Skin epidermis (tissue), 12 donors: Measurements from ENCODE around the gene DIPK1A.

Source experiments
- H3K27ac ChIP-seq, 21 experiments: fragments of 200-600 bp; sonication (generic) in 11 of 21; one replicate each; pipeline ENCODE4 v1.5.0; 2020; ENCODE audit warnings: mild to moderate bottlenecking in 3 of 21, inconsistent platforms in 2 of 21, moderate library complexity in 2 of 21
- H3K4me3 ChIP-seq, 7 experiments: fragments of 200-600 bp; sonication (generic) in 2 of 7; one replicate each; pipeline ENCODE4 v1.5.0; 2020; ENCODE audit warnings: inconsistent platforms in 2 of 7, mild to moderate bottlenecking in 2 of 7, moderate library complexity in 1 of 7

The DIPK1A gene

DNA sequence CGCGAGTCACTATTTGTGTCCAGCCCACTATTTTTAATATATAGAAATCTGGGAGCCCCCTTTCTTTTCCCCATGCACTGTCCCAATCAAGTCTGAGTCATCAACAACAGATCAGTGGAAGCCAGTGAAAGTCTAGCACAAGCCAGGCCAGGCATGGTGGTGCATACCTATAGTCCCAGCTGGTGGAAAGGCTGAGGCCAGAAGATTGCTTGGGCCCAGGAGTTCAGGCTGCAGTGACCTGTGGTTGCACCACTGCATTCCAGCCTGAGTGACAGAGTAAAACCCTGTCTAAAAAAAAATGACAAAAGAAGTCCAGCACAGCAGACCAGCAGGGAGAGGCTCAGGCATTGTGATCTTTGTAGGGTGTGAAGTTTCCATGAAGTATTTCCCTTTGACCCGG lies 138.4 kb downstream of the DIPK1A start:
- Histone ChIP-seq H3K4me3 (no peak overlapping the region), H3K27ac (no peak overlapping the region)

DNA sequence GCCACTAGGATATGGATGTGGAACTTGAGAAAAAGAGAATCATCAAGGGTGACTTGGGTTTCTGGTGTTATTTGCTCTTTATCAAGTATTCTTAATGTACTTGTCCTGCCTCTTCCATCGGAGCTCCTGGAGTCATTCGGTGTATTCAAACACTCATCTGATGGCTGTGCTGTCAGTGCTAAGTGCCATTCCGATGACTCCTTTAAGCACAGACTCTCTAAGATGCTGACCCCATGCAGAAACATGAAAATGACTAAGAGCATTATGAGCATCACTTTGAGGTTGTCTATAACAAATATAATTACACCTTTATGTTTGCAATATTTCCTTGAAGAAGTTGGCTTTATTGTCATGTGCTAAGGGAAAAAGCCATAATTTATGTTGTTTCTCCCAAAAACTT lies 140.7 kb downstream of the DIPK1A start:
- no peak overlapping the region for H3K27ac ChIP-seq
- no peak overlapping the region for H3K4me3 ChIP-seq

DNA sequence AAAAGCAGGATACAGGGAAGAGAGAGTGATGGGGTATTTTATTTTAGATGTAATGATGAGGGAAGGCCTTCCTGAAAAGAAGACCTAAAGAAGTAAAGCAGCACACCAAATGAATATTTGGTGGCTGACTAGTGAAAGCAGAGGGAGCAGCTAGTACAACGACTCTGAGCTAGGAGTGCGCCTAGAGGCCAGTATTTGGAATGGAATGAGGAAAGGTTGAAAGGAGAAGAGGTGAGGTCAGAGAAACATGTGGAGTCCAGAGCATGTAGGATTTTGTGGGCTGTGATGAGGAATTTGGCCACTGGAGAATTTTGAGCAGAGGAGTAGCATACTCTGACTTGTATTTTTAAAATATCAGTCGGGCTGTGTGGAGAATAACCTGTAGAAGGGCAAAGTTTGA lies 141.2 kb downstream of the DIPK1A start:
- Histone ChIP-seq H3K4me3 (no peak overlapping the region), H3K27ac (no peak overlapping the region)

DNA sequence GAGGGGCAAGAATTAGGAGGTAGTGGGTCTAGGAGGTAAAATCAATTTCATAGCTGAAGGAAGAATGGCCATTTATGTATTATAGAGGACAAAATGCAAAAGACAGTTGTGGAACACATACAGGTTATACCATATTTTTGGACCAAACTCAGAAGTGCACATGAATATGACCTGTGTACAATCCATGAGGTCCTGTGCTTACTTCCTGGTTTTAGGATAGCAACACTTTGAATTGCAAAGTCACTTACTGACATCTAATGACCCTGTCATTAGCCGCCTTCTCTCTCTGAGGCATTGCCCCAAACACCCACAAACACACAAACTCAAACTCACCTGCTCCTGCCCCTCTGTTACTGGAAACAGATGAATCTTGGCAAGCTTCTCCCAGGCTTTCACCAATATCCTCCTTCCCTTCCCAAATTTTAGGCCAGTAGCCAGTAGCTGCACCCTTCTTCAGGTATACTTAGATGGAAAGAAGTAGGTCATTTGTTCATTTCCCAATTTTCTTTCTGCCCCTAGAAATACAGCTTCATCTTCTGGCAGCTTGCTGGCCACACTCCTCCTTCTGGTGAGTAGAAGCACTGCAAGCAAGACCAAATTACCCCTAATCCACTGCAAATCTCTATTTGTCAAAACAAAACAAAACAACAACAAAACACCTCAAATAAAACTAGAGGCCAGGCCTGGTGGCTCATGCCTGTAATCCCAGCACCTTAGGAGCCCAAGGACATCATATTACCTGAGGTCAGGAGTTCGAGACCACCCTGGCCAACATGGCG lies 143.1 kb downstream of the DIPK1A start:
- no peak overlapping the region for H3K4me3 ChIP-seq
- no peak overlapping the region for H3K27ac ChIP-seq

DNA sequence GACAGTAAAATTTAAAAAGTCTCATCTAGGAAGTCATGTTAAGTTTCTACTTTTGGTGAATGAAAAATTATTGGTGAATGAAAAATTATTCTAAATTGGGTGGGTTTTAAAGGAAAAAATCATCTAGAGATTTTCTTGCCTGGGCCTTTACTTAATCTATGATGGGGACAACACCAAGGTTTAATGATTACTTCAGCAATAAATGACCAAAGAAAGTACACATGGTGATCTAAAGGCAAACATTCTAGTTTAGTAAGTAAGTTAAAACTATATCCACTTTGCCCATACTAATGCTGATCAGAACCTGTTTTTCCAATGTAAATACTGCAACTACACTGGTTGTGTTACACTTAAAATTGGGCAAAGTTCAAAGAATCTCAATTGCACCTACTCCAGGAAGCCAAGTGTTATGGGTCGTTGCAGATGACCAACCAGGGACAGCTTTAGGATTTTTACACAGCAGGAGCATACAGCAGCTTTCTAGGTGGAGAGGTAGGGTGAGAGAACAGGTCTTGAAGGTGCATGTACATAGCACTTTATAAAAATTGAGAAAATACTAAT lies 144.0 kb downstream of the DIPK1A start:
- H3K27ac ChIP-seq: no peak overlapping the region
- H3K4me3 ChIP-seq: no peak overlapping the region

DNA sequence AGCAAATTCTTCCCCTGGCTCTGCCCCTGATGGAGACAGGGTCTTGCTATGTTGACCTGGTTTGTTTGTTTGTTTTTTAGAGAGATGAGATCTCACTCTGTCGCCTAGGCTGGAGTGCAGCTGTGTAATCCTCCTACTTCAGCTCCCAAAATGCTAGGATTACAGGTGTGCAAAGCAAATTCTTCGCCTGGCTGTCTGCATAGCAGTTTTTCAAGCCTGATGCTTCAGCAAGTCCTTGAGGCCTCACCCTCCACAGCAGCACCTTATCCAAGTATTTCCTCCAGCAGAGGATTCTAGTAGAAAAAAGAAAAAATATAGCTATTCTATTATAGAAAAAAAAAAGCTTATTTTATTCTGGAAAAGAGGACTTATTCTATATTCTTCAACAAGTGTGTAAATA lies 144.5 kb downstream of the DIPK1A start:
- Histone ChIP-seq H3K4me3 (no peak overlapping the region), H3K27ac (no peak overlapping the region)

DNA sequence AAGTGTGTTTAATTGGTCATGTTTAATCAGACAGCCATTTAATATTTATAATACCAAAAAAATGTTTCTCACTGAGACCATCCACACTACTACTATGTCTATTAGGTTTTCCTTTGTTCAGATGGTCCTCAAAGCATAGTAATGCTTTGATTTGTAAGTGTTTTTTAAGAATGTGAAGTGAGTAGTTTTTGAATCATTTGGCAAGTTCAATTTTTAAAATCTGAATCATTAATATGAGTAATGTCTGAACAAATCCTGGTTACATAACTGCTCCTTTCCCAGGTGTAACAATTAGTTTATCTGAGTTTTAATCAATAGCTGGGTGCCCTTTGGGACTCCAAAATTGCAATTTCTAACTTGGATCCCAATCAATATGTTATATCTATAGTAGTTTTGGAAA lies 152.9 kb downstream of the DIPK1A start:
- no peak overlapping the region for H3K27ac ChIP-seq
- no peak overlapping the region for H3K4me3 ChIP-seq

DNA sequence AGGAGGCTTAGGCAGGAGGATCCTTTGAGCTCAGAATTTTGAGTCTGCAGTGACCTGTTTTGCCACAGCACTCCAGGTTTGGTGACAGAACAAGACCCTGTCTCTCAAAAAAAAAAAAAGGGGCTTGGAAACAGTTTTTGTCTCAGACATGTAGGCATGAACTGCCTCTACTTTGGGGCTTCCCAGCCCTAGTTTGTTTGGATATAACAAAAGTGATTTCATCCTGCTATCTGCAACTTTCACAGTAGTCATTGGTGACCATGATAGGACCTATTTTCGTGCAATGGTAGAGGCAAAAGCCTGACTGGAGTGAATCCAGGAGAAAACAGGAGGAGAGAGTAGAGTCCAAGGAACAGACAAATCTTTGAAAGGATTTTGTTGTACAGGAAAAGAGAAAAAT lies 156.0 kb downstream of the DIPK1A start:
- Histone ChIP-seq H3K4me3 (no peak overlapping the region), H3K27ac (no peak overlapping the region)

DNA sequence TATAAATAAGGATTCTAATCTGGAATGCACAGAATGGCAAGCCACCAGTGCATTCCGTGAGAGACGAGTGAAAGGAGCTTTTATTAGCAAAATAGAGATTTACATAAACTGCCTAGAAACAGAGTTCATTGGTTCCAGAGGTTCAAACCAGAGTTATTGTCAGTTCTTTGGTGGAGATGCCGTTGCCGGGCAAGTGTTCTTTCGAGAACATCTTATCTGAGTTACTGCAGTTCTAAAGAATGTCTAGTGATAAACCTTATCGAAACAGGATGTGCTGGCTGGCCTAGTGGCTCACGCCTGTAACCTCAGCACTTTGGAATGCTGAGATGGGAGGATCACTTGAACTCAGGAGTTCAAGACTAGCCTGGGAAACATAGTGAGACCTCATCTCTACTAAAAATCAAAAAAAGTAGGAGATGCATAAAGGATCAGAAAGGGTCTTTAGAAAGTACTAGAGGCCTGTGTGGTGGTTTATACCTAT lies 156.5 kb downstream of the DIPK1A start:
- no peak overlapping the region for H3K27ac ChIP-seq
- no peak overlapping the region for H3K4me3 ChIP-seq

DNA sequence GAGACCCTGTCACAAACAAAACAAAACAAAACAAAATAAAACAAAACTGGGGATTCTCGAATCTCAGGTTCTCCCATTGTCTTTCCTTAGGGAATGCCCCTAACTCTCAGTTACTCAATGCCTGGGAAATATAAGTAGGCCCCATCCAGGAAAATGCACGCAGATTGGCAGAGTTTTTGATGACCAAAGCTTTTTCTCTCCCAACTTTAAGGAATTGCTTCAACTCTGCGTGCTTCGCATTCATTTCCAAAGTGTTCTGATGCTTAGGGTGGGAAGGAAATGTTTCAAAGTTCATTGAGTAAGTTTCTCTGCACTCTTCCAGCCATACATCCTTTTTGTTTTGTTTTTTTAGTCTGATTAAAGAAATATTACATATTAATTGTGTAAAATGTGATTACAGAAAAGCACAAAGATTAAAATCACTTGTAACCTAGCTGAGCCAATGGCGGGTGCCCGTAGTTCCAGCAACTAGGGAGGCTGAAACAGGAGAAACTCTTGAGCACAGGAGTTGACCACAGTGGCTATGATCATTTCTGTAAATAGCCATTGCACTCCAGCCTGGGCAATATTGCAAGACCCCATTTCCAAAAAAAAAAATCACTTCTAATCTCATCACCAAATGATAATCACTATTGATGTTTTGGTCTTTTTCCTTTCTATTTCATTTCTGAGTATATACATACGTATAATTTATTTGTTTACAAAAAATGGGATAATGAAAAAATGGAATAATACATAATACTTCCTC lies 157.9 kb downstream of the DIPK1A start:
- no peak overlapping the region for H3K27ac ChIP-seq
- no peak overlapping the region for H3K4me3 ChIP-seq

DNA sequence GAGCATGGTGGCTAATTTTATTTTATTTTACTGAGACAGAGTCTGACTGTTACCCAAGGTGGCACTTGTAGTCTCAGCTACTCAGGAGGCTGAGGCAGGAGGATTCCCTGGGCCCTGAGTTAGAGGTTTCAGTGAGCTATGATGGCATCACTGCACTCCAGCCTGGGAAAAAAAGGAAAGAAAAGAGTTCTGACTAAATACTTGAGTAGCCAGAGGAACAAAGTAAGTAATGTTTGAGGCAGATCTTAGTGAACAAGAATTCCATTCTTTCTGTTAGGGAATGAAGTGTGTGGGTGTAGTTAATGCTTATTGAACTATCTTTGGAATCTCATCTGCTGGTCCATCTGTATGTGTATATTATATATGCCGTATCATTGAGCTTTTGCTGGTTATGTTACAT lies 163.3 kb downstream of the DIPK1A start:
- H3K27ac ChIP-seq: no peak overlapping the region

DNA sequence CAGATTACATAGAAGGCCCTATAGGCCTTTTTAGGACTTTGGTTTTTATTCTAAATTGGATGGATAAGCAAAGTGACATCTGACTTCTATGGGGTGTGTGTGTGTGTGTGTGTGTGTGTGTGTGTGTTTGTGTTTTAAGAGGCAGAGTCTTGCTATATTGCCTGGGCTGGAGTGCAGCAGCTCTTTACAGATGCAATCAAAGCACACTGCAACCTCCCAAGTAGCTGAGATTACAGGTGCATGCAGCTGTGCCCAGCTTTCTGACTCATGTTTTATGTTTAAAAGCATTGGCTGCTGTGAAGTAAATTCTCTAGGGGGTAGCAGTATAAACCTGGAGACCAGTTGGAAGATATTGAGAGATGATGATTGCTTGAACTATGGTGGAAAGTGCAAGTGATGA lies 164.0 kb downstream of the DIPK1A start:
- H3K4me3 ChIP-seq: no peak overlapping the region
- H3K27ac ChIP-seq: no peak overlapping the region

More for the DNA sequence above, 163.3 kb downstream of the DIPK1A start:
- H3K4me3 ChIP-seq: no peak overlapping the region

DNA sequence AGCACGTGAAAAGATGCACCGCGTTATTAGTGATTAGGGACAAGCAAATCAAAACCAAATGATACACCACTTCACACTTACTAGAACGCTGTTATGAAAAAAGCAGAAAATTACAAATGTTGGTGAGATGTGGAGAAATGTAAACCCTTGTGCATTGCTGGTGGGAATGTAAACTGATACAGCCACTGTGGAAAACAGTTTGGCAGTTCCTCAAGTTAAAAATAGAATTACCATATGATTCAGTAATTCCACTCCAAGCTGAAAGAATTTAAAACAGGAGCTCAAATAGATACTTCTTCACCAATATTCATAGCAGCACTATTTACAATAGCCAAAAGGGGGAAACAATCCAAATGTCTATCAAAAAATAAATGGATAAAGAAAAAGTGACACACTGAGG lies 166.1 kb downstream of the DIPK1A start:
- Histone ChIP-seq H3K4me3 (no peak overlapping the region), H3K27ac (no peak overlapping the region)

DNA sequence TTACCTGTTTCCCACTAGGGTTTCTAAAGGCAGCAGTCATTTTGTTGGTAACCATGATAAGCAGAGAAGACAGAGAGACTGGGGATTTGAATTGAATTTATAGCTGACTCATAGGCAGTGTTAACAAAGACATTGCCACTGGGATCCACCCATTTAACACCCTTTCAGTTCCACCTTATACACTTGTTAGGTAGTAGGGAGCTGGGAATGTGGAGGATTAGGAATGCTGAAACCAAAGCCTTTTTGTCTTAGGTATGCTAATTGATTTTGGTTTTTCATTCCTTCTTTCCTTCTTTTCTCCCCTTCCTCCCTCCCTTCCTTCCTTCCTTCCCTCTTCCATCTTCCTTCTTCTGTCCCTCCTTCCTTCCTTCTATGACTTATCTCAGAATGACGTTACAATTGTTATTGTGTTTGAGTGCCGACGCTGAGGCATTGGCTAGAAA lies 168.9 kb downstream of the DIPK1A start:
- H3K27ac ChIP-seq: no peak overlapping the region
- no peak overlapping the region for H3K4me3 ChIP-seq
